Thoracic aorta (tissue), 2 donors: ENCODE measurements around the gene KHSRP. TPM values are rescaled to one million over a fixed set of nuclear protein-coding genes. Genes with fewer than 3 reads are reported as not detected.
"Not testable (repeated sequence)": the region's sequence is repeated elsewhere in the genome, so short reads cannot be mapped to it uniquely, and the experiment has no call there.

Source experiments
- ATAC-seq: fragments of 150-250 bp; one replicate; pipeline ENCODE4 v1.8.0; 2017; ENCODE audit warnings: low read depth; ENCODE audit not compliant: insufficient number of reproducible peaks, low FRiP score
- DNase-seq: peaks from one replicate; pipeline ENCODE4 v3.0.0-alpha.2; 2020; ENCODE audit warnings: low spot score
- H3K27ac ChIP-seq, 2 donors: fragments of 200-600 bp; sonication (generic); 1 replicate in 1 of 2; 2 replicates in 1 of 2; pipeline ENCODE4 v1.5.1; 2016; ENCODE audit warnings: mild to moderate bottlenecking in 2 of 2, moderate library complexity in 2 of 2
- H3K27me3 ChIP-seq: fragments of 200-600 bp; sonication (generic); replicated peaks from 2 replicates; pipeline ENCODE4 v1.6.0; 2016; ENCODE audit warnings: mild to moderate bottlenecking; ENCODE audit not compliant: insufficient read depth
- H3K36me3 ChIP-seq: fragments of 200-600 bp; sonication (generic); one replicate; pipeline ENCODE4 v1.5.1; 2016
- H3K4me1 ChIP-seq, 2 donors: fragments of 200-600 bp; sonication (generic); 1 replicate in 1 of 2; 2 replicates in 1 of 2; pipeline versions ENCODE4 v1.5.1 to v1.6.0; 2016; ENCODE audit warnings: low read depth in 2 of 2, mild to moderate bottlenecking in 1 of 2; ENCODE audit not compliant: control insufficient read depth in 1 of 2
- H3K4me3 ChIP-seq: fragments of 200-600 bp; sonication (generic); 2 replicates; pipeline ENCODE4 v1.5.1; 2016; ENCODE audit warnings: mild to moderate bottlenecking
- H3K9me3 ChIP-seq: fragments of 200-600 bp; sonication (generic); 2 replicates; pipeline ENCODE4 v1.5.1; 2016
- total RNA-seq, 2 donors: library from RNA; depleted of rRNA; stranded (reverse); fragments of >200 nt; gene quantifications; one replicate each; pipeline versions ENCODE4 v1.1.0 to v1.2.3, GENCODE V29; 2016
- TF ChIP-seq, protein P1 (sequence below): fragments of 200-600 bp; sonication (generic); IDR thresholded peaks from one replicate; pipeline ENCODE4 v1.5.1; 2019; ENCODE audit warnings: antibody characterized with exemption

KHSRP gene
- total RNA-seq, 2 donors from 2014 or later, result 98.4 to 111 TPM

DNA sequence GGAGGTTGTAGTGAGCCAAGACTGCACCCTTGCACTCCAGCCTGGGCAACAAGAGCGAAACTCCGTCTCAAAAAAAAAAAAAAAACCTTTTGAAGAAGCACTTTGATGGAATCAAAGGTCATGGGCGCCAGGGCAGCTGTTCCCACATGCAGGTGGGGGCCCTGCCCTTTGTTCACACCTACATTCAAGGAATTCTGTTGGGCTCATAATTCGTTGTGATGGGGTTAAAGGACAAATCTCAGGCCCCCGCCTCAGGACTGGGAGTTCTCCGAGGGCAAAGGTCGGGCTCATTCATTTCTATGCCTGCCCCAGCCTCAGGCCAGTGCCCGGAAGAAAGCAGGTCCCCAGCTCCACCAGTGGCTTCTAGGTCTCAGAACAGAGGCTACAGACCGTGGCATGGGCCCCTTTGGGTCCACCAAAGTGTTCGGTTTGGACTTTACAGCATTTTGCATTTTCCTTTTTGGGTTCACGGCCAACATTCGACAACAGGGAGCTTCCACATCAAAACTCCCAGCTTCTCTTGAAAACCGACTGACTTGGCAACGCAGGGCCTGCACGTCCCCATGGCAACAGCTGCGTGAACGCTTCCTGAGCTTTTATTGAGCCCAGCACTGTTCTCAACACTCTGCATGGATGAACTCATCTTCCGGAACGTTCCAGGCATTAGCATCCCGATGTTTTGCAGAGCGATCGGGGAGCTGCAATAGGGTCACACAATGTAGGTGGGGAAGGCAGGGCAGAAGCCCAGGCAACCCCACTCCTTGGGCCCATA is 21.6 kb downstream of the KHSRP start:
- no peak overlapping the region for H3K4me3 ChIP-seq
- no peaks in the 10 kb centered on the region for H3K27me3 ChIP-seq
- TF ChIP-seq, protein P1, sequence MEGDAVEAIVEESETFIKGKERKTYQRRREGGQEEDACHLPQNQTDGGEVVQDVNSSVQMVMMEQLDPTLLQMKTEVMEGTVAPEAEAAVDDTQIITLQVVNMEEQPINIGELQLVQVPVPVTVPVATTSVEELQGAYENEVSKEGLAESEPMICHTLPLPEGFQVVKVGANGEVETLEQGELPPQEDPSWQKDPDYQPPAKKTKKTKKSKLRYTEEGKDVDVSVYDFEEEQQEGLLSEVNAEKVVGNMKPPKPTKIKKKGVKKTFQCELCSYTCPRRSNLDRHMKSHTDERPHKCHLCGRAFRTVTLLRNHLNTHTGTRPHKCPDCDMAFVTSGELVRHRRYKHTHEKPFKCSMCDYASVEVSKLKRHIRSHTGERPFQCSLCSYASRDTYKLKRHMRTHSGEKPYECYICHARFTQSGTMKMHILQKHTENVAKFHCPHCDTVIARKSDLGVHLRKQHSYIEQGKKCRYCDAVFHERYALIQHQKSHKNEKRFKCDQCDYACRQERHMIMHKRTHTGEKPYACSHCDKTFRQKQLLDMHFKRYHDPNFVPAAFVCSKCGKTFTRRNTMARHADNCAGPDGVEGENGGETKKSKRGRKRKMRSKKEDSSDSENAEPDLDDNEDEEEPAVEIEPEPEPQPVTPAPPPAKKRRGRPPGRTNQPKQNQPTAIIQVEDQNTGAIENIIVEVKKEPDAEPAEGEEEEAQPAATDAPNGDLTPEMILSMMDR, result no peak
- no peaks in the 10 kb centered on the region for H3K36me3 ChIP-seq
- ATAC-seq, result no peak
- no peak for DNase-seq
- no peak overlapping the region for H3K27ac ChIP-seq
- no peaks in the 10 kb centered on the region for H3K4me1 ChIP-seq
- H3K9me3 ChIP-seq, result no peaks in the 10 kb centered on the region

DNA sequence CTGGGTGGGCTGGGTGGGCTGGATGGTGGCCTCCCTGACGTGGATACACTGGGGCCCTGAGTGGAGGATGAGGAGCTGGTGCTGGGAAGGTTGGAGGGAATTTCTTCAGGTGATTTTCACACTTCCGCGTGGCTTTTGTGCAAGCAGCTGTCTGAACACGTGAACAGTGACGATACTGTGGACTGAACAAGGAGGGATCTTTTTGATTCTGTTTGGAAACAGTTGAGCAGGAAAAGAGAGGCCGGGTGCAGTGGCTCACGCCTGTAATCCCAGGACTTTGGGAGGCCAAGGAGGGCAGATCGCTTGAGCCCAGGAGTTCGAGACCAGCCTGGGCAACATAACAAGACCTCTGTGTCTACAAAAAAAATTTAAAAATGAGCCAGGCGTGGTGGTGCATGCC is 22.6 kb downstream of the KHSRP start:
- Histone ChIP-seq H3K36me3 (no peaks in the 10 kb centered on the region), H3K27me3 (no peaks in the 10 kb centered on the region), H3K4me1 (no peaks in the 10 kb centered on the region), H3K9me3 (no peaks in the 10 kb centered on the region), H3K4me3 (no peak overlapping the region), H3K27ac (no peak overlapping the region)
- TF ChIP-seq, protein P1, result no peak
- ATAC-seq, result no peak
- no peak for DNase-seq

DNA sequence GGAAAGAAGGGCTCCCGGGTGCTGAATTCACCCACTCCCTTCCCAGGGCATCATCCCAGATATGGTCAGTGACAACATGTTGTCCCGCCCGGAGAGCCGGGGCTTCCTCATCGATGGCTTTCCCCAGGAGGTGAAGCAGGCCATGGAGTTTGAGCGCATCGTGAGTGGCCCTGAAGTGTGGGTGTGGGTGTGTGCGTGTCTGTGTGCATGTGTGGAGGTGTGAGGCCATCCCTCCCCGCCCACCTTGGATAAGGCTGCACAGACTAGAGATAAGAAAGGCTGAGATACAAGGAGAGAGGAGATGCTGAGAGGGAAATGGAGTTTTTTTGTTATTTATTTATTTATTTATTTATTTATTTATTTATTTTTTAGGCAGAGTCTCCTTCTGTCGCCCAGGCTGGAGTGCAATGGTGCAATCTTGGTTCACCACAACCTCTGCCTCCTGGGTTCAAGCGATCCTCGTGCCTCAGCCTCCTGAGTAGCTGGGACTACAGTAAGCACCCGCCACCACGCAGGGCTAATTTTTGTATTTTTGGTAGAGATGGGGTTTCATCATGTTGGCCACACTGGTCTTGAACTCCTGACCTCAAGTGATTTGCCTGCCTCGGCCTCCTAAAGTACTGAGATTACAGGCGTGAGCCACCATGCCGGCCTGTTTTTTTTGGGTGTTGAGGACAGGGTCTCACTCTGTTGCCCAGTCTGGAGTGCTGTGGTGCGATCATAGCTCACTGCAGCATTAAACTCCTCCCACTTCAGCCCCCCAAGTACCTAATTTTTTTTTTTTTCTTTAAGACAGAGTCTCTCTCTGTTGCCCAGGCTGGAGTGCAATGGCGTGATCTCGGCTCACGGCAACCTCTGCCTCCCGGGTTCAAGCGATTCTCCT is 24.3 kb downstream of the KHSRP start:
- H3K4me1 ChIP-seq, DNase-seq, H3K27ac ChIP-seq, ATAC-seq, H3K27me3 ChIP-seq, H3K9me3 ChIP-seq, H3K36me3 ChIP-seq, H3K4me3 ChIP-seq: not testable (repeated sequence)

DNA sequence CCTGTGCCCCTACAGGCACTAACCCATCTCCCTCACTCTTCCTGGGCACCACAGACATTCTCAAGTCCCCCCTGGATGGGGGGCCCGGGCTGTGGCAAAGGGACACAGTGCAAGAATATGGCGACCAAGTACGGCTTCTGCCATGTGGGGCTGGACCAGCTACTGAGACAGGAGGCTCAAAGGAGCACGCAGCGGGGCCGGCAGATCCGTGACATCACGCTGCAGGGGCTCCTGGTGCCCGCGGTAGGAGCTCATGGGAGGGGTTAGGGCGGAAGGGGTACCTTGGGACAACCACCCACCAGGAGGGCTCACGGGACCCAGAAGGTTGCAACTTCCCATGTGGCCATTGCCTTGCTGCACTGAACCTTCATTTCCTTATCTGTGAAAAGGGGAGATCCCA is 28.3 kb downstream of the KHSRP start:
- ATAC-seq (no peak), DNase-seq (no peak)
- Histone ChIP-seq H3K27me3 (no peaks in the 10 kb centered on the region), H3K36me3 (no peaks in the 10 kb centered on the region), H3K4me1 (peaks cover 7 to 23% of the 10 kb centered on the region in 2 donors), H3K4me3 (no peak overlapping the region), H3K9me3 (no peaks in the 10 kb centered on the region), H3K27ac (no peak overlapping the region)
- TF ChIP-seq, protein P1, result no peak

DNA sequence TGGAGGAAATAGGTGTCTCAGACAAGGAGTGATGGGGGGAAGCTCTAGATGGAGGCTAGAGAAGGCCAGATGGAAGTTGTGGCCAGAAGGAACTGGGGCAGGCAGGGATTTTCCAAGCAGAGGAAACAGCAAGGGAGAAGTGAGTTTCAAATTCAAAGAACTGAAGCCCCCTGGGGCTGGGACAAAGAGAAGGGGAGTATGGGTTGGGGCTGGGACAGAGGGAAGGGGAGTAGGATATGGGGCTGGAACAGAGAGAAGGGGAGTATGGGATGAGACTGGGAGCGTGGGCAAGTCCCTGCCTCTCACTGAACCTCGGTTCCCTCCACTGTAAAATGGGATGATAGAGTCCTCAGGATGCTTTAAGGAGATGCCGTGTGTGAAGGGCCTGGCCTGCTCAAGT is 29.8 kb downstream of the KHSRP start:
- Histone ChIP-seq H3K27ac (no peak overlapping the region), H3K36me3 (no peaks in the 10 kb centered on the region), H3K27me3 (no peaks in the 10 kb centered on the region), H3K4me3 (no peak overlapping the region), H3K4me1 (peaks cover 7 to 25% of the 10 kb centered on the region in 2 donors), H3K9me3 (no peaks in the 10 kb centered on the region)
- TF ChIP-seq, protein P1, result no peak
- ATAC-seq, result no peak
- no peak for DNase-seq
